Activated CD8-positive, alpha-beta T cell treated with anti-CD3 and anti-CD28 coated beads, Interleukin-2, amount 10 ng/mL, durations not matched to agents 7 days and 5 days (primary cell): ENCODE results near the gene GPLD1. TPM values are rescaled to one million over a fixed set of nuclear protein-coding genes. Genes with fewer than 3 reads are reported as not detected.
A peak's percentile ranks its signal among the peaks of the same experiment; 100 is the strongest.
"Not testable (repeated sequence)": the region's sequence is repeated elsewhere in the genome, so short reads cannot be mapped to it uniquely, and the experiment has no call there.

Experiments
- ATAC-seq: fragments of 150-1000 bp; cut with Tn5 transposase; one replicate; pipeline ENCODE4 v1.10.0; 2021; ENCODE audit warnings: moderate library complexity
- CTCF ChIA-PET: fragments of 350-600 bp; sonication (Branson Sonifier 250); formaldehyde crosslinking; loops from one replicate; lab custom pipeline; 2021; ENCODE audit warnings: antibody characterized with exemption; lab: Charles Lee
- POLR2A ChIA-PET: fragments of 350-600 bp; sonication (Branson Sonifier 250); formaldehyde crosslinking; loops from one replicate; lab custom pipeline; 2021; ENCODE audit warnings: antibody characterized with exemption; lab: Charles Lee
- DNase-seq: peaks from one replicate; pipeline ENCODE4 v3.0.0-alpha.2; 2020
- H3K27ac Mint-ChIP-seq: one replicate; pipeline ENCODE4 v1.8.0; 2021; ENCODE audit warnings: mild to moderate bottlenecking, mixed read lengths
- H3K27me3 Mint-ChIP-seq: one replicate; pipeline ENCODE4 v1.8.0; 2021; ENCODE audit warnings: low read depth, mixed read lengths
- H3K36me3 Mint-ChIP-seq: one replicate; pipeline ENCODE4 v1.8.0; 2021; ENCODE audit warnings: low read depth, mixed read lengths
- H3K4me1 Mint-ChIP-seq: one replicate; pipeline ENCODE4 v1.8.0; 2021; ENCODE audit warnings: low read depth, mixed read lengths
- H3K4me3 Mint-ChIP-seq: one replicate; pipeline ENCODE4 v1.8.0; 2021; ENCODE audit warnings: mild to moderate bottlenecking, mixed read lengths
- H3K9me3 Mint-ChIP-seq: one replicate; pipeline ENCODE4 v1.8.0; 2022; ENCODE audit warnings: mixed read lengths; ENCODE audit not compliant: insufficient read depth
- total RNA-seq, 2 experiments: library from RNA; stranded (reverse); gene quantifications; one replicate each; pipeline ENCODE4 v1.2.3, GENCODE V29; 2021

GPLD1 gene
- total RNA-seq, 2 experiments from 2014 or later = 0.34 to 0.45 TPM

DNA sequence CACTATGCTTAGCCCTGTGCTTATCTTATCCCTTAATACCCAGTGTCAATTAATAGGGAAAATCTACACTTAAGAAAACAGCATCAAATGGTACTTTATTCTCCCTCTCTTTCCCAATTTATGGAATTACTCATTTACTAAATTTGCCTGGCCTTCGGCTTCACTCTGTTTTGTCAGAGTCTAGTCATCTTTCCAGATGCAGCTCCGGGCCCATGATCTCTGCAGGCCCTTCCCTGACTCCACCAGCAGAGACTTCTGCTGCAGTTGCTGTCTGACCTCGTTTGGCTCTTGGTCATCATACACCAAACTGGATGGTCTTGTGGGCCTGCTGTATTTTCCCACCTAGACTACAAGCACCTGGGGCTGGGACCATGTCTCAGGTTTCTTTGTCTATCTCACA lies 59.3 kb downstream of the GPLD1 start:
- ChIA-PET CTCF (interaction anchor here (0.7 to 3.3 kb wide), 12 partner anchors 9 to 236 kb away, joined by 3 to 36 read pairs (median 5); partner anchors contain the start of genes ACOT13, ALDH5A1 and TDP2), POLR2A (interaction anchor here (0.7 kb wide), 1 partner anchor 8 kb away, joined by 3 read pairs; no protein-coding TSS in a partner anchor)
- no peaks in the 10 kb centered on the region for H3K9me3 Mint-ChIP-seq
- H3K36me3 Mint-ChIP-seq = peaks cover 6% of the 10 kb centered on the region
- no peaks in the 10 kb centered on the region for H3K4me1 Mint-ChIP-seq
- H3K4me3 Mint-ChIP-seq = no peak overlapping the region
- no peak overlapping the region for H3K27ac Mint-ChIP-seq
- ATAC-seq (no peak), DNase-seq (no peak)
- no peaks in the 10 kb centered on the region for H3K27me3 Mint-ChIP-seq

DNA sequence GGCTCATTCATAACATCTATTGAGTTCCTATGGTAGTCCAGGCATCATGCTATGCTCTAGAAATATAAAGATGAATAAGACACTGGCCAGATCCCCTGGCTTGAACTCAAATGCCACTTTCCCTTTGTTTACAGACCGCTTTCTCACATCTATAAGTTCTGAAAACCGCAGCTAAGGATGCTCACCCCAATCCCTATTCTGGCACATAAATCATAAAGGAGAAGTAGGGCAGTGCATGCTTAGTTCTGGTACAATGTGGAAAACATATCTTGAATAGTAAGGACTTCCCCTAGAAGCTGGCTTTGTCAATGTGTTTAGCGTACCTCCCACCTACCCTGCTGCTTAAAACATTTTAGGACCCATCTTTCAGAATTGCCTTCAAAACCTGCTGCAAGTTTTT lies 60.2 kb downstream of the GPLD1 start:
- no peaks in the 10 kb centered on the region for H3K27me3 Mint-ChIP-seq
- H3K4me1 Mint-ChIP-seq = no peaks in the 10 kb centered on the region
- ATAC-seq = no peak
- DNase-seq = no peak
- H3K36me3 Mint-ChIP-seq = peaks cover 14% of the 10 kb centered on the region
- POLR2A ChIA-PET = interaction anchor here (0.7 kb wide), 1 partner anchor 9 kb away, joined by 3 read pairs; no protein-coding TSS in a partner anchor
- H3K27ac Mint-ChIP-seq = no peak overlapping the region
- H3K9me3 Mint-ChIP-seq = no peaks in the 10 kb centered on the region
- no peak overlapping the region for H3K4me3 Mint-ChIP-seq
- CTCF ChIA-PET = interaction anchor here (2.5 to 3.3 kb wide), 2 partner anchors 13 to 65 kb away, joined by 12 to 36 read pairs; partner anchors contain the start of gene ALDH5A1

DNA sequence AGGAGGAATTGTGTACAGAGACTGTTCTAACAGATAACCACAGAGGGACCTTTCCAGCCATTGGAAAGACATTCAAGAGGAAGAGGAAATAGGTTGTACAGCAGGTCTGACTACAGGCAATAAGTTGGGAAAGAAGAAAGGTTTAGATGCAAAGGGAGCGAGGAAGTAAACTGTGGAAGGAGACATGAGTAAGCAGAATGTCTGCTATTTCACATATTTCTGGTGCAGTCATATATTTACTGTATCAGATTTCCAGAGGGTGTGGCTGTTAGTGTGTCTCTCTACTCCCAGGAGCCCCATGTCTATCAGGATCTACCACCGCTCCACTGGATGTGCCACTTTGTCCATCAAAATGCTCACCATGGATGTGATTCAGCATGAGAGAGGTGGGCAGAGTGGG lies 60.8 kb downstream of the GPLD1 start:
- Mint-ChIP-seq H3K27ac (no peak overlapping the region), H3K4me1 (no peaks in the 10 kb centered on the region), H3K27me3 (no peaks in the 10 kb centered on the region), H3K36me3 (peaks cover 15% of the 10 kb centered on the region), H3K4me3 (no peak overlapping the region), H3K9me3 (no peaks in the 10 kb centered on the region)
- ChIA-PET POLR2A (no interaction called here), CTCF (interaction anchor here (2.5 kb wide), 1 partner anchor 66 kb away, joined by 12 read pairs; the partner anchor contains the start of gene ALDH5A1)
- DNase-seq (no peak), ATAC-seq (no peak)

DNA sequence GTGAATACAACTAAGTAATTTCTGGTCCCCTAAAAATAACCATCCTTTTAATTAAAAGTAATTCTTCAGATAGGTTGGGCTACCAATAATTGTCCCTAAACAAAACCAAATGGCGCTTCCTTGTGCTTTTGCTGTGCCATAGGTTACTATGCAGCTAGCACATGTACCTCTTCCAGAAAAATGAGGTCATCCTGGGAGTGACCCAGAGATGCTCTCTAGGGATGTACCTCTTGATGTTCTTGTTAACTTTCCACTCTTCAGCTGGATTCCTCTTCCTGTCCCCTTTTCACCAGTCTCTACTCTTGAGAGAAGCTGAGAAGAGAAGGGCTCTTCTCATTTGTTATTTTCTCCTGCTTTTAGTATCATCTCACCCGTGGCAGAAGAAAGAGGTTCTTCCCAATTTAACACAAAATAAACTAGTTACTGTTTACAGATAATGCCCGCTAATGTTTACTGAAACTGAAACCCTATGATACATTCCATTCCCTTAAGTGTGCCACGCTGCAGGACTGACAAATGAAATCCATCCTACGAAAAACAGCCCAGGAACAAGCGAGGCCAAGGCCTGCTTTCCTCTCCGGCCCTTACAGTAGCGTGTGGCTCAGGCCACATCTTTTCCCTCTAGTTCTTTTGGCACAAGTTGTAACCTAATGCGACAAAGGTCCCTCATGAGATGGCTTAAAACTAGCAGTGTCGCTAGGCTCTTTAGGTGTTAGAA lies 62.5 kb downstream of the GPLD1 start:
- H3K9me3 Mint-ChIP-seq = no peaks in the 10 kb centered on the region
- no peaks in the 10 kb centered on the region for H3K27me3 Mint-ChIP-seq
- no peak overlapping the region for H3K27ac Mint-ChIP-seq
- no peak for DNase-seq
- H3K4me1 Mint-ChIP-seq = no peaks in the 10 kb centered on the region
- H3K36me3 Mint-ChIP-seq = peaks cover 25% of the 10 kb centered on the region
- ATAC-seq = no peak
- no peak overlapping the region for H3K4me3 Mint-ChIP-seq
- ChIA-PET POLR2A (no interaction called here), CTCF (no interaction called here)

DNA sequence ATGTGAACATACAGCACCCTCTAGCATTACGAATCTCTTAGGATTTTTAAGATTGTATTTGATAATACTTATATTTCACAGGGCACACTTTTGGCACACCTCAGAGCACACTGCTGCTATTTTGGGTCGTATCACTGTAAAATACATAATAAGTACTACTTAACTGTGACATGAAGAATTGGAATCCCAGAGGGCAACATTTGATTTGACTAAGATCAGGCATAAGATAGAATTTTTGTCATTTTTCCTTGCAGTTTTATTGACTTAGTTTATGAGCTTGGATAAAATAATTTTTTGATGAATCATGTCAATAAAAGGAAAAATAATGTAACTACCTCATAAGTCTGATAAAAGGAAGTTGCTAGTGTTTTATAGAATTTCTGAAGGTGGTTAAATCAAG lies 64.3 kb downstream of the GPLD1 start:
- ATAC-seq = no peak
- Mint-ChIP-seq H3K36me3 (peaks cover 31% of the 10 kb centered on the region), H3K4me3 (no peak overlapping the region), H3K4me1 (no peaks in the 10 kb centered on the region), H3K27ac (no peak overlapping the region), H3K27me3 (no peaks in the 10 kb centered on the region), H3K9me3 (no peaks in the 10 kb centered on the region)
- ChIA-PET POLR2A (no interaction called here), CTCF (interaction anchor here (1.1 to 1.9 kb wide), 3 partner anchors 16 to 96 kb away, joined by 3 to 8 read pairs (median 3); no protein-coding TSS in a partner anchor)
- no peak for DNase-seq

DNA sequence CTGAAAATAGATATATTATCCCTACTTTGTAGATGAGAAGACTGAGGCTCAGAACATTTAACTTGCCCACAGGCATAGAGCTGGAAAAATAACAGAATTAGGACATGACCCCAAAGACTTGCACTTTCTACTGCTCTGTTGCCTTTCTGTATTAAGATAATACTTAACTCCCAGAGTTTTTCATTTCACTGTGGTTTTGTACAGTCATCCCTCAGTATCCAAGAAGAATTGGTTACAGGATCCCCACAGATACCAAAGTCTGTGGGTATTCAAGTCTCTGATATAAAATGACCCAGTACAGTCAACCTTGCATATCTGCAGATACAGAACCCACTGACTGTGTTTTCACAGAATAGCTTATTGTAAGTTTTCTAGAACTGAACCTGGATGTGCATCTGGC lies 69.9 kb downstream of the GPLD1 start:
- ChIA-PET CTCF (interaction anchor here (1.1 to 3.8 kb wide), 3 partner anchors 9 to 247 kb away, joined by 3 to 22 read pairs (median 3); partner anchors contain the start of genes ACOT13 and TDP2), POLR2A (no interaction called here)
- Mint-ChIP-seq H3K27me3 (no peaks in the 10 kb centered on the region), H3K36me3 (peaks cover 42% of the 10 kb centered on the region), H3K4me1 (no peaks in the 10 kb centered on the region), H3K9me3 (no peaks in the 10 kb centered on the region), H3K27ac (no peak overlapping the region), H3K4me3 (no peak overlapping the region)
- ATAC-seq (no peak), DNase-seq (no peak)

DNA sequence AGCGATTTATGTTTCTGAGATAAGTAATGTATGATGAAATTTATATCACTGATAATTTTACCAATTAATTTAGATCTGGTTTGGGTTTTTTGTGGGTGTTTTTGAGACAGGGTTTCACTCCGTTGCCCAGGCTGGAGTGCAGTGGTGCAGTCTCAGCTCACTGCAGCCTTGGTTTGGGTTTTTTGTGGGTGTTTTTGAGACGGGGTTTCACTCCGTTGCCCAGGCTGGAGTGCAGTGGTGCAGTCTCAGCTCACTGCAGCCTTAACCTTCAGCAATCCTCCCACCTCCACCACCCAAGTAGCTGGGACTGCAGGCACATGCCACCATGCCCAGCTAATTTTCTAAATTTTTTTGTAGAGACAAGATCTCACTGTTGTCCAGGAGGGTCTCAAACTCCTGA lies 73.6 kb downstream of the GPLD1 start:
- H3K4me1 Mint-ChIP-seq = peaks cover 4% of the 10 kb centered on the region
- ATAC-seq = no peak
- no peaks in the 10 kb centered on the region for H3K9me3 Mint-ChIP-seq
- H3K27me3 Mint-ChIP-seq = no peaks in the 10 kb centered on the region
- ChIA-PET POLR2A (no interaction called here), CTCF (interaction anchor here (0.5 to 1.3 kb wide), 3 partner anchors 13 to 166 kb away, joined by 3 to 6 read pairs (median 3); partner anchors contain the start of gene MRS2)
- peaks cover 38% of the 10 kb centered on the region for H3K36me3 Mint-ChIP-seq
- H3K4me3 Mint-ChIP-seq = no peak overlapping the region
- DNase-seq = no peak
- H3K27ac Mint-ChIP-seq = no peak overlapping the region

DNA sequence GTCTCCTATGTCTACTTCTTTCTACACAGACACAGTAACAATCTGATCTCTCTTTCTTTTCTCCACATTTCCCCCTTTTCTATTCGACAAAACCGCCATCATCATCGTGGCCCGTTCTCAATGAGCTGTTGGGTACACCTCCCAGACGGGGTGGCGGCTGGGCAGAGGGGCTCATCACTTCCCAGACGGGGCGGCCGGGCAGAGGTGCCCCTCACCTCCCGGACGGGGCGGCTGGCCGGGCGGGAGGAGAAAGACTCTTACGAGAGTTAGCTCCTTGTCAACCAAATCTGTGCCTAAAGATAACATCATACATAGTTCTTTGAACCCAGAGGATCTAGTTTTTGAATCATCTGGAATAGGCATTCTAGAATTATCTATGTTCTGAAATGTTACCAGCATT lies 74.8 kb downstream of the GPLD1 start:
- POLR2A ChIA-PET, DNase-seq, ATAC-seq, H3K4me1 Mint-ChIP-seq, H3K27ac Mint-ChIP-seq, H3K27me3 Mint-ChIP-seq, H3K4me3 Mint-ChIP-seq, H3K9me3 Mint-ChIP-seq: not testable (repeated sequence)
- CTCF ChIA-PET = interaction anchor here (1.0 to 1.7 kb wide), 2 partner anchors 12 to 16 kb away, joined by 3 to 6 read pairs; partner anchors contain the start of gene MRS2
- peaks cover 36% of the 10 kb centered on the region for H3K36me3 Mint-ChIP-seq

DNA sequence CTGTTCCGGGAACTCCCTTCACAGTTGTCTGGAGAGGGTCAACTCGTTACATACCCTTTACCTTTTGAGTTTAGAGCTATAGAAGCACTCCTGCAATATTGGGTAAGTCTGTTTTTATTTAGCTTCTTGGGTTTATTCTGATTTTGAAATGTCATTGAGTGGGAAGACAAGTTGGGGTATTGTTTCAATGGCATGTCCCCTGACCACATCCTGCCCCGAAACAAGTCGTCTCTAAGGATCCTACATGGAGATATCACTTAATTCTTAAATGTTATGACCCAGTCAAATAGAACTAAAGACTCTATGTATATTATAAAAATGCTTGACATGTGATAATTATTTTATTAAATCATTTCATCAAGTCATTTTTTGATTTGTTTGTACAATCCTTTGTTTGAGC lies 77.1 kb downstream of the GPLD1 start:
- ATAC-seq = no peak
- H3K9me3 Mint-ChIP-seq = no peaks in the 10 kb centered on the region
- H3K4me1 Mint-ChIP-seq = peaks cover 4% of the 10 kb centered on the region
- CTCF ChIA-PET = interaction anchor here (0.8 kb wide), 1 partner anchor 20 kb away, joined by 4 read pairs; no protein-coding TSS in a partner anchor
- POLR2A ChIA-PET = no interaction called here
- H3K4me3 Mint-ChIP-seq = no peak overlapping the region
- DNase-seq = no peak
- H3K27ac Mint-ChIP-seq = peak overlapping the region; percentile 27
- peaks cover 31% of the 10 kb centered on the region for H3K36me3 Mint-ChIP-seq
- no peaks in the 10 kb centered on the region for H3K27me3 Mint-ChIP-seq

DNA sequence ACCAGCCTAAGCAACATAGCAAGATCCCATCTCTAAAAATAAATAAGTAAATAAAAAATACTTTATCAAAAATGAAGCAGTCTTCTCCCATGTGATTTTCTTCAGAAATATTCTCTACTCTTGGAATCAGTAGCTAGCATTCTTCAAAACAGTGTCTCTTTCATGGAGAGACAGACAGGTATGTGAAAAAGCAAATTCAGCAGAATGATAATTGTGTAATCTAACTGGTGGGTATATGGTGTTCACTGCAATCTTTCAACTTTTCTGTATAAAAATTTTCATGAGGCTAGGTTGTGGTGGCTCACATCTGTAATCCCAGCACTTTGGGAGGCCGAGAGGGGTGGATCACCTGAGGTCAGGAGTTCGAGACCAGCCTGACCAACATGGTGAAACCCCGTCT lies 78.8 kb downstream of the GPLD1 start:
- CTCF ChIA-PET = interaction anchor here (1.1 kb wide), 1 partner anchor 9 kb away, joined by 3 read pairs; no protein-coding TSS in a partner anchor
- peaks cover 30% of the 10 kb centered on the region for H3K36me3 Mint-ChIP-seq
- DNase-seq = no peak

DNA sequence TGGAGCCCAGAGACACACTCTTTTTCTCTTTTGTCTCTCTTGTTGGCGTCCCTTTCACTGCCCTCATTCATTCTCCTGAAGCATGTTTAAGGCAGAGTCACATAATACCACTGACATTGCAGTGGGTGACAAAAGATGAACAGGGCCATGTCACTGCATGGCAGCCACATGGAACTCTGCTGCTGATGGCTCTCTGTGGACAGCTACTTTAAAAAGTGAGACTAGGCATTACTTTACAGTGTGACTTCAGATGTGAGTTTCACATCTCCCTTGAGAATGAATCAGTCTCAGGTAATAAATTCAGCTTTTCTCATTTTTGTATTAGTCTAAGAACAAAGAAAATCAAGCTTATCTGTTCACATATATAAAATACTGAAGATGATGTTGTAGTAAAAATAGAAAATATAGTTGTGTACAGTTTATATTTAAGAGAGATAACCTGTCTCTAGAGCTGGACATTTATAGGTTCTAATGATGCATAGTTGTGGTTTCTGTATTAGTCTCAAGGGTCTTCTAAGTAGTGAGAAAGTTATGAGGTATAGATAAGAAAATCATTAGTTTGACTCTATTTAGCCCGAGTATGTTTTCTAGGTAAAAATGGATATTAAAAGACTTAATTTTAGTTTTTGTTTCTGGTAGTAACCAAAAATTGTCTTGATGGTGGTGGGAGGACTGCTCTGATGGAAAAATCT lies 80.5 kb downstream of the GPLD1 start:
- ATAC-seq (no peak), DNase-seq (no peak)
- ChIA-PET POLR2A (no interaction called here), CTCF (interaction anchor here (1.0 to 1.6 kb wide), 3 partner anchors 16 to 172 kb away, joined by 3 to 4 read pairs (median 3); no protein-coding TSS in a partner anchor)
- Mint-ChIP-seq H3K27ac (no peak overlapping the region), H3K4me3 (no peak overlapping the region), H3K36me3 (peaks cover 32% of the 10 kb centered on the region), H3K4me1 (peaks cover 18% of the 10 kb centered on the region), H3K9me3 (no peaks in the 10 kb centered on the region), H3K27me3 (no peaks in the 10 kb centered on the region)

More for the DNA sequence above, 78.8 kb downstream of the GPLD1 start:
- Mint-ChIP-seq H3K9me3 (no peaks in the 10 kb centered on the region), H3K27ac (no peak overlapping the region), H3K27me3 (no peaks in the 10 kb centered on the region), H3K4me3 (no peak overlapping the region), H3K4me1 (peaks cover 4% of the 10 kb centered on the region)
- ATAC-seq = no peak
- POLR2A ChIA-PET = no interaction called here
